ENCODE results near the gene SIL1.

SIL1 gene

GRCh38 chr5:138969323-138970002 lies 228.7 kb downstream of the SIL1 start:
- TF ChIP-seq NFIC (IDR thresholded peaks at IDR 0.05), result no peak
- TF ChIP-seq REST (IDR thresholded peaks at IDR 0.05; ENCODE audit: low read depth), result no peak
- TF ChIP-seq, protein P1, sequence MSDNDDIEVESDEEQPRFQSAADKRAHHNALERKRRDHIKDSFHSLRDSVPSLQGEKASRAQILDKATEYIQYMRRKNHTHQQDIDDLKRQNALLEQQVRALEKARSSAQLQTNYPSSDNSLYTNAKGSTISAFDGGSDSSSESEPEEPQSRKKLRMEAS (IDR thresholded peaks at IDR 0.05), result no peak
- TF ChIP-seq EP300 (IDR thresholded peaks at IDR 0.05; ENCODE audit: borderline replicate concordance), result no peak
- TF ChIP-seq EGR1 (IDR thresholded peaks at IDR 0.05), result no peak
- TF ChIP-seq CEBPB (IDR thresholded peaks at IDR 0.05), result no peak
- no peak for TF ChIP-seq ZBTB7A (IDR thresholded peaks at IDR 0.05; ENCODE audit: low read depth)
- no peak for TF ChIP-seq TCF12 (IDR thresholded peaks at IDR 0.05; ENCODE audit: low read depth)
- no peak for TF ChIP-seq TAF1 (IDR thresholded peaks at IDR 0.05; ENCODE audit: low read depth)
- TF ChIP-seq FOXM1 (IDR thresholded peaks at IDR 0.05; ENCODE audit: borderline replicate concordance, low read depth), result no peak
- no peak for TF ChIP-seq TEAD4 (IDR thresholded peaks at IDR 0.05)
- TF ChIP-seq, protein P2, sequence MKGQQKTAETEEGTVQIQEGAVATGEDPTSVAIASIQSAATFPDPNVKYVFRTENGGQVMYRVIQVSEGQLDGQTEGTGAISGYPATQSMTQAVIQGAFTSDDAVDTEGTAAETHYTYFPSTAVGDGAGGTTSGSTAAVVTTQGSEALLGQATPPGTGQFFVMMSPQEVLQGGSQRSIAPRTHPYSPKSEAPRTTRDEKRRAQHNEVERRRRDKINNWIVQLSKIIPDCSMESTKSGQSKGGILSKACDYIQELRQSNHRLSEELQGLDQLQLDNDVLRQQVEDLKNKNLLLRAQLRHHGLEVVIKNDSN (IDR thresholded peaks at IDR 0.05), result no peak
- TF ChIP-seq YY1 (IDR thresholded peaks at IDR 0.05; ENCODE audit: low read depth), result no peak
- TF ChIP-seq RAD21 (IDR thresholded peaks at IDR 0.05; ENCODE audit: low read depth), result no peak

DNA sequence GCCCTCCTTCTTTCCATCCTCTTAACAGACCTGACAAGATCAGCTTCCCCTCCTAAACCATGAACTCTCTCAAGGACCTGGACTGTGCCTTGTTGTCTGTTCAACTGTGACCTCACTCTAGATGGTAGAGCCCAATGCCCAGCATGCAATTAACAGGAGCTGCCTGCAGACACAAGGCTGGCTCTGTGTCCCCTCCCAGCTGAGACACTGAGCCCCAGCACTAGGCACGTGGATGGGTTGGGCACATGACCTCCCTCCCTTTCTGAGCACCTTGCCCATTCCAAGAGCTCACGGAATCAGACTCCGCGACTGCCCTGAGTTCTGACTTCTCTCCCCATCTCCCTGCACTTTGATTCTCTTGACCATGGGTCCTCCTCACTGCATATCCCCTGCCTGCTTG lies 229.6 kb downstream of the SIL1 start:
- TF ChIP-seq TCF12 (IDR thresholded peaks at IDR 0.05; ENCODE audit: low read depth), result no peak
- no peak for TF ChIP-seq TEAD4 (IDR thresholded peaks at IDR 0.05)
- no peak for TF ChIP-seq FOXM1 (IDR thresholded peaks at IDR 0.05; ENCODE audit: borderline replicate concordance, low read depth)
- no peak for TF ChIP-seq CEBPB (IDR thresholded peaks at IDR 0.05)
- no peak for TF ChIP-seq REST (IDR thresholded peaks at IDR 0.05; ENCODE audit: low read depth)
- no peak for TF ChIP-seq YY1 (IDR thresholded peaks at IDR 0.05; ENCODE audit: low read depth)
- TF ChIP-seq, protein P2 (IDR thresholded peaks at IDR 0.05), result no peak
- no peak for TF ChIP-seq ZBTB7A (IDR thresholded peaks at IDR 0.05; ENCODE audit: low read depth)
- TF ChIP-seq CREB1 (IDR thresholded peaks at IDR 0.05; ENCODE audit: low read depth), result no peak
- TF ChIP-seq, protein P1 (IDR thresholded peaks at IDR 0.05), result no peak
- no peak for TF ChIP-seq RAD21 (IDR thresholded peaks at IDR 0.05; ENCODE audit: low read depth)
- TF ChIP-seq EP300 (IDR thresholded peaks at IDR 0.05; ENCODE audit: borderline replicate concordance), result no peak
- no peak for TF ChIP-seq EGR1 (IDR thresholded peaks at IDR 0.05)
- TF ChIP-seq TAF1 (IDR thresholded peaks at IDR 0.05; ENCODE audit: low read depth), result no peak
- no peak for TF ChIP-seq NFIC (IDR thresholded peaks at IDR 0.05)

GRCh38 chr5:138967791-138968448 lies 230.2 kb downstream of the SIL1 start:
- peak; percentile 81 for TF ChIP-seq NFIC (IDR thresholded peaks at IDR 0.05)
- TF ChIP-seq CEBPB (IDR thresholded peaks at IDR 0.05), result no peak

DNA sequence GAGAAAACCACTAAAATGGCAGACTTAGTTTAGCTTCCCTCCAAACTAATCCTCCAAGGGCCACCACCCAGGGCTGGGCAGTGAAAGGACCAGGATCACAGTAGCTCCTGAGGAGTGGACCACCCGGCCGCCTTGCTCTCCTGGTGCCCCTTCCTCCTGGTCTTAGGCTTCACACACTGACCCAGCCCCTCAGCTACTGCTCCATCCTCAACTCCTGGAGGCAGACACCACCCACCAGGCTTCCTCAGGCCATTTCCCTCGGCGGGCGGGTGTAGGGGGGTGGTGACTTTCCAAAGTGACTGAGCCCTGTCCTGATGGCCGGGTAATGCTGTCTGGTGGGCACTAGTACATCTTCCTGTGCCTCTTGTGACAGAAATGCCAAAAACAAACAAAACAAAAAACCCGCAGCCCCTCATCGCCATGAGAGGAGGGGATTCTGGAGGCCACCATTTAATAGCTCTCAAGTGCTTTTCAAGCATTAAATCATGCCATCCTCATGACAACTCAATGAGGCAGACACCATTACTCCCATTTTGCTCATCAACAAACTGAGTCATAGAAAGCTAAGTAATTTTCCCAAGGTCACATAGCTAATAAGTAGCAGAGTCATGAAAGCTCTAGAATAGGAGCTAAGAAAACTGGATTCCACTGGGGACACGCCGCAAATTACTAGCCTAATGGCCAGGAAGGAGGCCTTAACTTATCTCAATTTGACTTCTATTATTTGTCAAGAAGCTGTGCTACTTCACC lies 231.8 kb downstream of the SIL1 start:
- TF ChIP-seq YY1 (IDR thresholded peaks at IDR 0.05; ENCODE audit: low read depth) (no peak), CREB1 (IDR thresholded peaks at IDR 0.05; ENCODE audit: low read depth) (no peak), TCF12 (IDR thresholded peaks at IDR 0.05; ENCODE audit: low read depth) (no peak), EGR1 (IDR thresholded peaks at IDR 0.05) (no peak), ZBTB7A (IDR thresholded peaks at IDR 0.05; ENCODE audit: low read depth) (no peak), CEBPB (IDR thresholded peaks at IDR 0.05) (no peak), TEAD4 (IDR thresholded peaks at IDR 0.05) (no peak), EP300 (IDR thresholded peaks at IDR 0.05; ENCODE audit: borderline replicate concordance) (no peak), NFIC (IDR thresholded peaks at IDR 0.05) (no peak), FOXM1 (IDR thresholded peaks at IDR 0.05; ENCODE audit: borderline replicate concordance, low read depth) (no peak), RAD21 (IDR thresholded peaks at IDR 0.05; ENCODE audit: low read depth) (no peak), REST (IDR thresholded peaks at IDR 0.05; ENCODE audit: low read depth) (no peak), TAF1 (IDR thresholded peaks at IDR 0.05; ENCODE audit: low read depth) (no peak)
- TF ChIP-seq, protein P1 (IDR thresholded peaks at IDR 0.05), result no peak
- TF ChIP-seq, protein P2 (IDR thresholded peaks at IDR 0.05), result no peak
